GM18861 (cell line): ENCODE data around the gene NT5C3B.

Experiments used
- ATAC-seq: cut with Tn5 transposase; IDR thresholded peaks from one replicate; pipeline ENCODE4 v1.9.1; 2021; ENCODE audit not compliant: unreplicated experiment

The NT5C3B gene

GRCh38 chr17:41811549-41812380, 24.3 kb downstream of the NT5C3B start, which contains the start of gene P3H4:
Gene P3H4 (minus strand): TSS chr17:41811949. CDS start chr17:41811915, 34 bp downstream.
- peak; percentile 76 for ATAC-seq

- ATAC-seq = no peak
These were observed 25.1 kb downstream of the NT5C3B start for GRCh38 chr17:41810659-41811548.

- no peak for ATAC-seq
These were observed 29.2 kb downstream of the NT5C3B start for GRCh38 chr17:41806685-41807445.

DNA sequence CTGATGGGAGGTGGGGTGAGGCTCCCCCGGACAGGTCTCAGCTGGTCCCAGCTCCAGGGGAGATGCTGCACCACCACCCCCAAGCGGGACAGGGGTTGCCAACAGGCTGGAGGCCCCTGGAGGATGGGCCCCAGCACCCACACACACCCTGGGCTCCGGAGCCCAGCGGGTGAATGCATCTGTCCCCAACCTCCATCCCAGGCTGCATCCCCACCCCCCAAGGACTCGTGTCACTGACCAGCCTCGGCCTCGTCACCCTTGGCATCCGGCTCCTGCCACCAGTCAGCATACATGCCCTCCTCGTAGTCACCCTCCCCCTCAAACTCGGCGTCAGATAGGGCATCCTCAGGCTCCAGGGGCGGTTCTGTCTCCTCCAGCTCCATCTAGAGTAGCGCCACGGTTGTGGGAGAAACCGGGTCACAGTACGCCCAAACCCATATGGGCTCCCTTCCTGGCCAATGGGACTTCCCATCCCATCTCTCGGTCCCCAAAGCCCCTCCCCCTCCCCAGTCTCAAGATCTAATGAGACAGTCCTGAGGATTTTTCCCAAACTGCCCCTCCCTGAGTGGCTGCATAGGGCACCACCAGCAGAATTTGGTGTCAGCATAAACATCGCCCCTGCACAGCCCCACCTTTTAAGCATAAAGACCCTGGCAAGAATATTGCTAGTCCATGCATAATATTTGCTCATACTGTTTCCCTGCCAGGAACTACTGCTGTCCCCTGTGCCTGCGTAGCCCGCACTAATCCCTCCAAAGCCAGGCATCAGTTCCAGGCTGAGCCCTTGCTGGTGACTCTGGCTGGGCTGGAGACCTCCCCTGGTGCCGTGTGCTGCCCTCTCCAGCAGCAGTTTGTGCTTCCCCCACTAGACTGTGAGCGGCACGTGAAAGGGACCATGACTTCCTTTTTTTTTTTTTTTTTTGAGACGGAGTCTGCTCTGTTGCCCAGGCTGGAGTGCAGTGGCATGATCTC, 32.7 kb downstream of the NT5C3B start:
- no peak for ATAC-seq

GRCh38 chr17:41801374-41802271, 34.4 kb downstream of the NT5C3B start:
- no peak for ATAC-seq

- no peak for ATAC-seq
These were observed 35.2 kb downstream of the NT5C3B start for GRCh38 chr17:41800601-41801373.

- no peak for ATAC-seq
These were observed 36.7 kb downstream of the NT5C3B start for GRCh38 chr17:41799366-41799765.

GRCh38 chr17:41797377-41797776, 38.7 kb downstream of the NT5C3B start:
- no peak for ATAC-seq

- no peak for ATAC-seq
These were observed 39.7 kb downstream of the NT5C3B start for GRCh38 chr17:41796121-41796895.

DNA sequence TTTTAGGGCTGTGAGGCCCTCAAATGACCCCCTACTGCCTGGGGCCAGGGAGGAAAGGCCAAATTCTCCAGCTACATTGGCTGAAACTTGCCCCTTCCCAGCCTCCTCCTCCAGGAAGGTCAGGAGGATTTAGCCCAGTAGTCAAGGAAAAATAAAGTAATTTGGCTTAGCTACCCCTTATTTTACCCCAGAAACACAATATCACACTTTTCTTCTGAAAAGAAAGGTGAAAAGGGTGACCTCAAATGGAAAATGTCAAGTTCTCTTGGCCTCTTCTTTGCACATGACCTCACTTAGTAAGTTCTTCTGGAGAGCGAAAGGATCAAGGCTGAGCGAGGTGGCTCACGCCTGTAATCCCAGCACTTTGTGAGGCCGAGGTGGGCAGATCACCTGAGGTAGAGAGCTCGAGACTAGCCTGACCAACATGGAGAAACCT, 41.5 kb downstream of the NT5C3B start:
- no peak for ATAC-seq

DNA sequence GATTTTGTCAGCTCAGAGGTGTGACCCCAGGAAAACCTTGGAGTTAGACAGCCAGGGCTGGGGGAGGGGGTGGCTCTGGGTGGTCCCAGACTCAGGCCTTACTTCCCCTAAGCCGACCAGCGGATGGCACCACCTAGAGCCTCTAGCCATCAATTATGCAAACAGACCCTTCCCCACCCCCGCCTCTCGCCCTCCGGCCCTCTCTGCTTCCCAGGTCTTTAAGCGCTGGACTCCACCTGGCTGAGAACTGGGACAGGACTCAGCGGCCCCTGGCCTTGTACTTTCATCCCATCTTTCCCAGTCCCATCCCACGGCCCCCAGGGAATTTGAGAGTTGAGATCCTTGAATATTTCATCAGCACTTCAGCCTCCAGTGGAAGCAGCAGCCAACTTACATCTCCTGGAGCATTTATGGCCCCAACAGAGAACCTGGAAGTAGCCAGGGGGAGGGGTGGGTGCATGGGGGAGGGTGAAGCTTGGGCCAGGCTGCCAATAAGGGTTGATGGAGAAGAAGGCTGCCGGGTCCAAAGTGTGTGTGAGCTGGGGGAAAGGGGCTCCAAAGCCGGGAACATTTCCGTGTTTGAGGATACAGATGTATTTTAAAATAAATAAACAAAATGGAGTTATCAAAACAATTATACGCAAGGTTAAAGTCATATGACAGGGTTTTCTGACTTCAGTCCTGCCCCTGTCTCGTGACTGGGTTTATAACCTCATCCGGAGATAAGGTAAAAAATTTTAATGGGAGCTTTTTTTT, 42.1 kb downstream of the NT5C3B start:
- no peak for ATAC-seq

DNA sequence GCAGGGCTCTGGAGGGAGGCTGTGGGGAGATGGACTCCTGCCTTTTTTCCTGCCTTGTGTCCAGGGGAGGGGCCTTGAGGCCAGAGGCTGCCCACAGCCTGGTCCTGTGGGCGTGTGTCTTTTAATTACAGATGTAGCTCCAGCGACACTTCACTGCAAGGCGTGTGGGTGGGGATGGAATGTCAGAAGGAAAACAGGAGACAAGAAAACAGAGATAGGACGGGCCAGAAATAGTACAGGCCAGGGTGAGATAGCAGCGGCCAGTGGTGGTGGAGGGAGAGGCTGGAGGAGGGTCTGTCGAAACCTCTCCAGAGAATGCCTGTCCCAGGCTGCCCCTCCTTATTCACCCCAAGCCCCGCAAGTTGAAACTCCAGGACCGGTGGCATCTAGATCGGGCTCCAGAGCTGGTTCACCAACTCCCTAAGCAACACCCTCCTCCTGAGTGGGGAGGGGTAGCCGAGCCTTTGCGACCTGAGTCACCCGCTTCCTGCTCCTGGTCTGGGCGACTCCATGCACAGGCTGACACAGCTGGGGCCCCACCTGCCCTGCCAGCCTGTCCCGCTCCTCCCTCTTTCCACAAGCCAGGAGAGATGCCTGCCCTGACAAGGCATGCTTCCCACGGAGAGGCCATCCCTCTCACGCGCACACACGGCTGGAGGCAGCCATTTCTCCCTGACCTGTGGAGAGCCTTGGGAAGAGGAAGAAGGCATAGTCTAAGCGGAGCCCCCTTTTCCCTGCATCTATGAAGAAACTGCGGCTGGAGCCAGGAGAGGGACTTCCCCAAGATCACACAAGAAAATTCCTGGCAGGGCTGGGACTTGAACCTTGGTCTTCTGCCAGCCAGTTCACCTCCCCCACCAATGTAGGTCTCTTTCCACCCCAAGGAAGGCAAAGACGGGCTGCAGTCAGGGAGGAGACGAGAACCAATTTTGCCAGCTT, 42.9 kb downstream of the NT5C3B start:
- no peak for ATAC-seq

- no peak for ATAC-seq
These were observed 49.0 kb downstream of the NT5C3B start for GRCh38 chr17:41787021-41787418.

GRCh38 chr17:41786227-41787020, 49.6 kb downstream of the NT5C3B start, which contains the start of gene JUP:
Gene JUP (minus strand): TSS chr17:41786711. CDS start chr17:41771854, 14,857 bp downstream.
- no peak for ATAC-seq

- ATAC-seq = no peak
These were observed 50.2 kb downstream of the NT5C3B start for GRCh38 chr17:41785859-41786226.
